HT1080 (cell line): ENCODE measurements around the gene STAC2. TPM values are rescaled to one million over a fixed set of nuclear protein-coding genes. Genes with fewer than 3 reads are reported as not detected.
"Not testable (repeated sequence)": the region's sequence is repeated elsewhere in the genome, so short reads cannot be mapped to it uniquely, and the experiment has no call there.

Experiments
- DNase-seq: peaks from one replicate; pipeline ENCODE4 v3.0.0-alpha.2; 2015; ENCODE audit warnings: low read depth
- polyA plus RNA-seq, 2 experiments: library from polyadenylated mRNA; depleted of rRNA; stranded (reverse); fragments of >200 nt; gene quantifications; 2 replicates each; pipeline ENCODE4 v1.2.3, GENCODE V29; 2015
- total RNA-seq: library from RNA; depleted of rRNA; stranded (reverse); fragments of >200 nt; shearing (Covaris generic); gene quantifications from 2 replicates; pipeline ENCODE4 v1.2.3, GENCODE V29; 2014; rRNA removed

Gene STAC2, protein sequence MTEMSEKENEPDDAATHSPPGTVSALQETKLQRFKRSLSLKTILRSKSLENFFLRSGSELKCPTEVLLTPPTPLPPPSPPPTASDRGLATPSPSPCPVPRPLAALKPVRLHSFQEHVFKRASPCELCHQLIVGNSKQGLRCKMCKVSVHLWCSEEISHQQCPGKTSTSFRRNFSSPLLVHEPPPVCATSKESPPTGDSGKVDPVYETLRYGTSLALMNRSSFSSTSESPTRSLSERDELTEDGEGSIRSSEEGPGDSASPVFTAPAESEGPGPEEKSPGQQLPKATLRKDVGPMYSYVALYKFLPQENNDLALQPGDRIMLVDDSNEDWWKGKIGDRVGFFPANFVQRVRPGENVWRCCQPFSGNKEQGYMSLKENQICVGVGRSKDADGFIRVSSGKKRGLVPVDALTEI
- total RNA-seq = not detected in 2 replicates
- polyA plus RNA-seq (2015; cell fraction: cytosol; rRNA removed) = 0.03 TPM in 1 of 2 replicates, not detected in the other
- 0.10 TPM in 1 of 2 replicates, not detected in the other for polyA plus RNA-seq (2015; cell fraction: nucleus; rRNA removed)

DNA sequence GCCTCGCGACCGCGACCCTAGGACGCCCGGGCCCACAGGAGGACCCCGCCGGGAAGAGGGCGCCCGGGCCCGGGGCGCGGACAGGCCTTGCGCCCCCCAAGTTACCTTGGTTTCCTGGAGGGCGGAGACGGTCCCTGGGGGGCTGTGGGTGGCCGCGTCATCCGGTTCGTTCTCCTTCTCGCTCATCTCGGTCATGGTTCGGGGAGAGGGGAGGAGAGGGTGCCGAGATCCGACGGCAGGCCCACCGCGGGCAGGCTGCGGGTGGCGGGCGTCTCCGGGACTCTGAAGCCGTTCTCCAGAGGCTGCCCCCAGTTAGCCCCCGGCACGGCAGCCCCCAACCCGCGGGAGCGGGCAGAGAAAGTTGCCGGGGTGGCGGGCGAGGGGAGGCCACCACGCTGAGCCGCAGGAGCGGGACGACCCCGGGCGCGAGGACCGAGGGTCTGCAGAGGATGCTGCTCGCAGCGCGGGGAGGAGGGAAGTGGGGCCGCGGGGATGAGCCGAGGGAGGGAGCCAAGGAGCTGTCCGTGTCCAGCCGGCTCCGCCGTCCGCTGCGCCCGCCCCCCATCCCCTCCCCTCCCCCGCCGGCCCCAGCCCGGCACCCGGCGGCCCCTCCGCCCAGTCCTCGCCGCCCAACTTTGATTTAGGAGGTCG is at the start of gene STAC2:
STAC2 (minus strand) TSS at position 638 of the 651 bp plus-strand sequence; CDS start at position 195, 443 bp downstream.
- no peak for DNase-seq

DNA sequence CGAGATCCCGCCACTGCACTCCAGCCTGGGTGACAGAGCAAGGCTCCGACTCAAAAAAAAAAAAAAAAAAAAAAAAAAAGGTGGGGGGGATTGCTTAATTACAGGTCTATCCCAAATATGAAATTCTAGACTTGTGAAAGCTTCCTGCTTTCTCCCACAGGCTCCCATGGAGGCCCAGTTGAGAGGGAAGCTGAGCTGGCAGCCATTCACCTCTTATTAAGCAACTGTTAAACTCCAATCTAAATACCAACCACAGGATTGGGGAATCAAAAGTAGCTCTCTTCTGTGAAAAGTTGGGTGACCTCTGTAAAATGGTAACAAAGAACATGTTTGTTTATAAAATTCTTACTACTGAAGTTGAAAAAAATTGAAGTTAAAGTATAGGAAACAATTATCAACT is 45.8 kb upstream of the STAC2 start:
- DNase-seq = no peak

DNA sequence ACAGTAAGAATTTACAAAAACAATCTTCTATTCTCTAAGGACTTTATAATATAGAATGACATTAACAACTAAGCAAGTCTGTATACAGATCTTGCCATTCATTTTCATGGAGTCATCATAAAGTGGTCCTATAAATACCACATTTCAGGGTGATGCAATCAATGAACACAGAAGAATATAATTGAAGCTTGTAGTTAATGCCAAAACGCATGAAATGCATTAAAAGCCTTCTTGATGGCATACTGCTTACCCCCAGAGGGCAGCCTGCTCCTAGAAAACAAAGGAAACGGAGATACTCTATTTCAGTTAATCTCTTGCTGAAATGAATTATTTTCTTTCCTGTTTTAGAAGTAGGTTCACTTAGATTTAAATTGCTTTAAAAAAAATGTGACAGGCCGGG is 45.2 kb upstream of the STAC2 start:
- peak; percentile 30 for DNase-seq

DNA sequence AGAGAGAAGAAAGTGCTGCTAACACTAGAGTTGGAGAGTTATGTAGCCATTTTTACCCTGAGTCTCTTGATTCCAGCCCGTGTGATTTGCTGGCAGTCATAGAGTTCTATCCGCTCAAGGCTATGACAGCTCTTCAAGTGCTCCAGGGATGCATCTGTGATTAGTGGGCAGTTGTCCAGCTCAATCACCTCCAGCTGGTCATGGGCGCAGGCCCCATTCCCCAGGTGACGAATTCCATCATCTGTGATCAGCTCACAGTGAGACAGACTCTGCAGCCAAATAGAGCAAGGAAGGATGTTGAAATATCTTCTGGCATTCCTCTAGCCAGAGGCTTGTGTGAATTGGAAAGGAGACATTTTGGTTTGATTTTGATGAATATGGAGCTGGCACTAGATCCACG is 38.4 kb upstream of the STAC2 start:
- DNase-seq = no peak

DNA sequence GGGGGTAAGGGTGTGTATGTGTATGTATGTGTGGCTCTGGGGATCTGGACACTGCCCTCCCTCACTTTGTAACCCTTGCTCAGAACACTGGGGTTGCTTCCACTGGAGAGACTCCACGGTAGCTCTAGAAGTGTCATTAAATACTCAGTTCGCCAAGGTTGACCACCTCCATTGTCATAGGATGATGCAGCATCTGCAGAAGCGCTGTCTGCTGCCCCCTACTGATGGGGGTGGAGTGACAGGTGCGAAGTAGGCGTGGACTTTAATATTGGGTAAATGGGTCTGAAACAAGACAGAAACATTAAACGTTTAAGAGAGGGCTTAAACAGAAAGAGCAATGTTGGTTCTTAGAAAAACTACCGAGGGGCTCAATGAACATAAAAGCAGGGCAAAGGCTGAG is 35.5 kb upstream of the STAC2 start:
- DNase-seq = no peak

DNA sequence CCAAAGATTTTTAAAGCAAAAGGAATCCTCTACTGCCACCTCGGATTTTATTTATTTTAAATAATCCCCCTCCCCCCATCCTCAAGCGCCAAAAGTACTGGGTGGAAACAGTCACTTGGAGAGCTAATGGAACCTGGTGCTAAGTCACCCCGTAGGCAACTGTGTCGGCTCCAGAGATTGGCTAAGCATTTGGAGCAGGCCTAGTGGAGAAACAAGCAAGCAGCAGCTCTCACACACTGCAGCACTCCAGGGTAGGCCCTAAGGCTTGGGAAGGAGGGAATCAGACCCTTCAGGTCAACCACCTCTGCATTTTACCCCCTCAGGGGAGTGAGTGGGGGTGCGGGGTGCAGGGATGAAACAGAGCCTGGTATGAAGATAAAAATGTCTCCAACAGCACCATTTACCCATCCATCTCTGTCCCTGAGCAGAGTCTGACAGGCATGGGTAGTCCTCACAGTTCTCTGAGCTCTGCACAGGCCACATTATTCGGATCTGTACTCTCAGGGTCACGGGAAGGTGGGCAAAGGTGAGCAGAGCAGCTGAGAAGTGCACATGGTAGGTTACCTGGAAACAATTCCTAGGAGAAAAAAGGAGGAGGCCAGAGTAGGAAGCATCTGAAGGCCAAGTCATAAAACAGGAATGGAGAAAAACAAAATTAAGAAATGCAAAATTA is 27.2 kb upstream of the STAC2 start:
- DNase-seq = no peak

DNA sequence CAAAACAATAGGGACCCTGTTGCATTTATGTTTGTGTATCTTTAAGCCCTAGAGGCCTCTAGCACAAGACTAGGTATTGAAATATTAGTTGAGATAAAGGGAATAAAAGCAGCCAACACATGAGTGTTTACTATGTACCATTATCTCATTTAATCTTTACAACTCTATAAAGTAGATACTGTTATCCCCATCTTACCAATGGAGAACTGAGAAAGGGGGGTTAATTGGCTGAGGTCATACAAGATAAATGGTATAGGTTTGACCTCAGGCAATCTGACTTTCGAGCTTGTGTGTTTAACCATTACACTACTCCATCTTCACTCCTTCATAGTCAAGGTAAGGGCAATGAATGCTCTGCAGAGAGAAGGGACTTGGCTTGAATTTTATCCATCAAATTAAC is 26.3 kb upstream of the STAC2 start:
- no peak for DNase-seq

DNA sequence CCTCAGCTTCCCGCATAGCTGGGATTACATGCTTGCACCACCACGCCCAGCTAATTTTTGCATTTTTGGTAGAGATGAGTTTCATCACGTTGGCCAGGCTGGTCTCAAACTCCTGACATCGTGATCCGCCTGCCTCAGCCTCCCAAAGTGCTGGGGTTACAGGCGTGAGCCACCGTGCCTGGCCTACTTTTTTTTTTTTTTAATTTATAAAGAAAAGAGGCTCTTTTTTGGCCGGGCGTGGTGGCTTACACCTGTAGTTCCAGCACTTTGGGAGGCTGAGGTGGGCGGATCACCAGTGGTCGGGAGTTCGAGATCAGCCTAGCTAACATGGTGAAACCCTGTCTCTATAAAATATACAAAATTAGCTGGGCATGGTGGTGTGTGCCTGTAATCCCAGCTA is 24.3 kb upstream of the STAC2 start:
- DNase-seq = not testable (repeated sequence)

DNA sequence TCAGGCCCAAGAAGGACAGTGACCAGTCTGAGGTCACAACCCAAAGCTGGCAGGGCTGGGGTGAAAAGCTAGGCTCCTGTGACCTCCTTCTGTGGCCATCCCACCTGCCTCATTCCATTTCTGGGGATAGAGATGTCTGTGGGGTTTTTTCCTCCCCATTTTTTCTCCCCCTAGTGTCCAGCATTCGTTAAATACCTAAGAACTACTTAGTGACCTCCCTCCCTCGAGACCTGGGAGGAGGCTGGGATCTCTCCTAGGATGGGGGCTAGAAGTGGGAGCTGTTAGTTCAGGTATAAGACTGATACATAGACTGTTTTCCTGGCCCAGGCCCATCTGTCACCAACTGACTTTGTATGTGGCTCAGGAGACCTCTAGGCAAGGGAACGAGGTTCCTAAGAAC is 20.5 kb upstream of the STAC2 start:
- no peak for DNase-seq

DNA sequence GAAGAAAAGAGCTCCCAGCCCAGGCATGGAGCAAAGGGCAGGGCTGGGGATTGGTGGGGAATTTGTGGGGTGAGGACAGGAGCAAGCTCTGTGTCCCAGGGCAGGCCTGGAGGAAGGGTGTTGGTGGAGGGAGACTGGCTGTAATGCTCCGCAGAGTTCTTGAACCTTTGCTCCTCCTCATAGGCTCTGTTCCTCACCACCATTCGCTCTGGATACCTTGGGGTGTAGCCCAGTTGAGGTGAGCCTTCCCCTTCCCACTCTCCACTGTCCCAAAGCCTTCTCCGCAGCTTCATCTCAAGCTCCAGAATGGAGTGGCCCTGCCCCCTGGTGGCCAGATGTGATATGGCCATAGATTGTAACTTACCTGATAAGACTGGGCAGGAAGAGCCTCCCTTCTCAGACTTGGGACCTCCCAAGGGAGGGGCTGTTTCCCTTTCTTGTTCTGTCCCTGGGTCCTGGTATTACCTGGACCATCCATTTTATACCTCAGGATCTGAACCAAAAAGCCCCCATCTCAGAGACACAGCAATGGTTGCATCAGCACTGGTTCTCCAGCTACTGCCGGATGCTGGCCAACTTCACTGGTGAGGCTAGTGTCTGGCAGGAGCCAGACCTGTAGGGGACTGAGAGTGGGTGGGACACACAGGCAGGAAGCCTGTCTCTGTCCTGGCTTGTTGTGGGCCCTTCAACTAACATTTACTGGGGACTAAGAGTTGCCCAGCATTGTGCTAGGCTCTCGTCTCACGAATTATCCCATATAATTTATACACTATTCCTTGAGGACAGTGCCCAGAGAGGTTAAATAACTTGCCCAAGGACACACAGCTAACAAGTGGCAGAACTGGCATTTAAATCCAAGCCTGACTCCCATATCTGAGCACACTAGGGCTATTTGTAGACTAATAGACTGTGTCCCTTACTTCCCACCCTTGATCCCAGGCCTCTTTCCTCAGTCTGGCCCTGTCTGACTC is 19.1 kb upstream of the STAC2 start:
- peak; percentile 71 for DNase-seq

DNA sequence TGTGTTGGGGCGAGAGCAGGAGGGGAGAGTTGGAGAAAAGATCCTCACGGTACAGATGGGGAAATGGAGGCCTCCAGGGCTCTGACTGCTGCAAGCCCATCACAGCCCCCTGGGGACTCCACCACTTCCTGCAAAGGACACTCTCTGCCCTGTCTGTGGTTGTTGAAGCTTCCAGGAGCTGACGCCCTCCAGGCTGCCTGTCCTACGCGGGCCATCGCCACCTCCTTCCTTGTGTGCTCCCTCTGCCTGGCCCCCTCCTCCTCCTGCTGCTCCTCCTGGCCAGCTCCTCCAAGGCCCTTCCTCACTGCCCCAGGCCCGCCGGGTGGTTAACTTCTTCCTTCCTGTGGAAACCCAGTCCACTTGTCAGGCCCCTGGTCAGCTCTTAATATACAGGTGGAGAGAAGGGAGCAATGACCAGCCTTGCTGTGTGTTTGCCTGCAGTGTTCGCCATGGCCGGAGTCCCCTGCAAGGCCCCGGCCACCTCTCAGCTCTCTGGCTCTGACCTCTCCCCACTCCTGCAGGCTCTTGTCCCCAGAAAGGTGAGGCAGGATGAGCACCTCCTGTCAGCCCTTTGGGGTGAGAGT is 18.4 kb upstream of the STAC2 start:
- no peak for DNase-seq

DNA sequence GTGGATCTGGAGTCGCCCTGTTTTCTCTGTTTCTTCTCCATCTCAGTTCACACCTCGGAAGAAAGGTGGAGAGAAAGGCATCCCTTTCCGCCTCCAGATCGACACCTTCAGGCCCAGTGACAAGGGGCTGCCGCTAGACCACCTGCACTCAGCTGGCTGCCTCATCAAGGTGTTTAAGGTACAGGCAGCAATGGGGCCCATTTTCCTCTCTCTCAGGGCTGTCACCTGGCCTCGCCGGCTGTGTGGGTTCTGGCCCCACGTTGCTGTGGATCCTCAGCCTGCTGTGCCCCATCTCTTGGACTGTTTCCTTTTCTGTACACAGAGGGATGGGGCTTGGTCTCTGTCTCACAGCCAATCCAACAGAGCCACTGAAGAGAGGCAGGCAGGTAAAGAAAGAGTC is 17.4 kb upstream of the STAC2 start:
- DNase-seq = no peak

DNA sequence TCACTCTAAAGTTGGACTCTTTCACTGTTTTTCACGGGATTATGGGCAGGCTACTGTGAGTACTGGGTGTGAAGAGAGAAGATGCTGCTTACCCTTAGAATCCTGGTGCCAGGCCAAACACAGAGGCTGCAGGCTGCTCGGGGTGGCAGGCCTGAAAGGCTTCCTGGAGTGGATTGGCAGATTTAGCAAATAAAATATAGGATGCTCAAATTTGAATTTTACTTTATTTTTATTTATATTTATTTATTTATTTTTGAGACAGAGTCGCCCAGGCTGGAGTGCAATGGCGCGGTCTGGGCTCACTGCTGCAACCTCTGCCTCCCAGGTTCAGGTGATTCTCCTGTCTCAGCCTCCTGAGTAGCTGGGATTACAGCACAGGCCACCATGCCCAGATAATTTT is 14.9 kb upstream of the STAC2 start:
- DNase-seq = no peak

DNA sequence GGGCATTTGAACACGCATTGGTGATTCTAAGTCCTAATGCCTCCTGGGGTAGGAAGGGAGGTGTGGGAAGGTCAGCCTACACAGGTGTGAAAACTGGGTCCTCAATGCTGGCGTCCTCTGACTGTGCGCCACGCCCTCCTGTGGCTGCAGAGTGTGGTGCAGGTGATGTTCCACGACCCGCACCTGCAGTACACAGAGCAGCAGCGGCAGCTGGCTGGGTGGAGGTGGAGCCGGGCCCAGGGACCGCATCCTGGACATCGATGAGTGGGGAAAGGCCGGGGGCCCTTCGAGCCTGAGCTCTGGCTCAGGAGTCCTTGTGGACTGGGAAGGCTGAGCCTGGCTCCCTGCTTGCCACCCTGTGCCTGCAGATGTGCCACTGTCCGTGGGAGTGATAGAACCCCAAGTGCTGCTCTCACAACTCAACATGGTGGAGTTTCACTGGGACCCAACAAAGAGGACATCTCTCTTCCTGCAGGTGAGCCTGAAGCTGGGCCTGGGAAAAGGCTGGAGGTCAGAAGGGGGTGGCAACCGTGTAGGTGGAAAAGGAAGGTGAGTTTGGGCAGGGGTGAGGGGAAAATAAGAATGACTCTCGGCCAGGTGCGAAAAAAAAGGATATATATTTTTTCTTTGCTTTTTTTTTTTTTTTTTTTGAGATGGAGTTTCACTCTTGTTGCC is 14.0 kb upstream of the STAC2 start:
- no peak for DNase-seq

DNA sequence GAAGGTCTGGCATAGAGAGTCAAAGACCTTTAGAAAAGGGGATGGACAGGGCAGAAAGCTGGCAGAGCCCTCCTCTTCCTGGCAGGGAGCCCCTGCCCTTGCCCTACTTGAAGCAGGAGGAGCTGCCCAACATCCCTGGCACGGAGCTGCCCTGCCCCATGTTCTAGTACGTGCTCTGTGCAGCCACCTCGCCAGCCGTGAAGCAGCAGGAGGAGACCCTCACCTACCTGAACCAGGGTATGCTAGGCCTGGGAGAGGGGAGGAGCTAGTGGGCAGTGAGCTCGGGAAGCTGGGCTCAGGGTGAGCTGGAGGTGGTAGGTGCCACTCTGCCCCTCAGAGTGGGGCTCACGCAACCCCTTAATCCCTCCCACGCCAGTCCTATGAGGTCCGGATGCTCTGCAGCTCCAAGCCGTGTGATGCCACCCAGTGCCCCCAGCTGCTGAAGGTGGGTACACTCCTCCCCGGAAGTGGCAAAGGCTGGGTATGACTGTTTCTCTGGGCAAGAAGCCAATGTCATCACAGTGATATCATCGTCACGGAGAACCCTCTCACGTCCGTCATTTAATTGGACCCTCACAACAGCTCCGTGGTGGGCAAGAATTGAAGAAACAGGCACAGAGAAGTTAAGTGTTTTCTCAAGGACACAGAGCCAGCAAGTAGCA is 12.7 kb upstream of the STAC2 start:
- peak; percentile 82 for DNase-seq

DNA sequence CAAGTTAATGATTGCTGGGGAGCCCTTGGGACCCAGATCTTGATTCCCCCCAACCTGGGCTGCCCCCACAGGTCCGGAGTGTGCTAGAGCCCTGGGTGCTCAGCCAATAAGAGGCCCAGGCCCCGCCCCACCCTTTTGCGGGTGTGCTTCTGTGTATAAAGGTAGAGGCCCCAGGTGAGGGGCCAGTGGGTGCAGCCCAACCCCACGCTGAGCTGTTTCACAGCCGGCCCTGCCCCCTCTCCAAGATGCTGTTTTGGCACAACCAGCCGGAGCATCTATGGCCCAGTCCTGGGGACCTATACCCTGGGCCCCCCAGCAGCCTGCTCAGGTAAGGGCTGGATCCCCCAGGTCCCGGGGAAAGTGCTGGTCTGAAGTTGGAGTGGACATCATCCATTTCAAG is 11.8 kb upstream of the STAC2 start:
- DNase-seq = no peak

DNA sequence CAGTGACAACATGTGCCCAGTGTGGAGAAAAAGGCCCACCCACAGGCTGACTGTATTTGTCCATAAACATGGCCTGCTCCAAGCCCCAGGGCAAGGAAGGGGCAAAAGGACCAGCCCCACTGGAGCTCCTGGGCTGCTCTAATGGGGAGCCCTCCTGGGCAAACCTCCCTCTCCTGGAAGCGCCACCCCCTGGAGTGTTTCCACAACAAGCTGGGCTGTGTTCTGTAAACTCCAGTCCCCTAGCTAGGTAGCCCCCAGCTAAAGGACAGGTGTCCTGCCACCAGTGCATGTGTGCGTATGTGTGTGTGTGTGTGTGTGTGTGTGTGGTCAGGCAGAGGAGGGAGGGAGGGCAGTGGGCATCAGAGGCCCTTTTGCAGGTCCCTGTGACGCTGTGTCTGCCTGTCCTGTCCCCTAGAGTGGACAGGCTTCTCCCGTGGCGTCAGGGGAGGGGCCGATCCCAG is 11.3 kb upstream of the STAC2 start:
- DNase-seq = no peak

DNA sequence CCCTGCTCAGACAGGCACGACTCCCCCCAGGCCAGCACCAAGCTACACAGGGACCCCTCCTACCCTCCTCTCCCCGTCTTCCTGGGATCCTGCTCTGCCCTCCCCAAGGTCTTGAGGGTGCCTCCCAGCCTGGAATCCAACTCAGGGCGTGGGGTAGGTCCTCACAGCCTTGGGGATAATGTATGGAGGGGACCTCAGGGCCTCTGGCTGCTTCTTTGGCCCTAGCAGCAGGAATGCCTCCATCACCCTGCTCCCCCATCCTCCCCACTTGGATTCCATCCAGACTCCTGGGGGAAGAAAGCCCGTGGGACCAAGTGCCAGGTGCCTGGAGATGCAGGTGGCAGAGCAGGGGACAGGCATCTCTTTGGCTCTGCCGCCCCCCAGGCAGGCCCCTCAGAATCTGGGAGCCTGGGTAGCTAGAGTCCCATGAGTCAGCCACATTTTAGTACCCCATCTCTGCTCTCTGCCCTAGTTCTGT is 10.7 kb upstream of the STAC2 start:
- no peak for DNase-seq
